HG02623 (cell line): Measurements from ENCODE around the gene MAP7D2.
A peak's percentile ranks its signal among the peaks of the same experiment; 100 is the strongest.

Experiments
- ATAC-seq: cut with Tn5 transposase; IDR thresholded peaks from one replicate; pipeline ENCODE4 v1.9.1; 2021; ENCODE audit warnings: moderate library complexity; ENCODE audit not compliant: unreplicated experiment

Gene MAP7D2

DNA sequence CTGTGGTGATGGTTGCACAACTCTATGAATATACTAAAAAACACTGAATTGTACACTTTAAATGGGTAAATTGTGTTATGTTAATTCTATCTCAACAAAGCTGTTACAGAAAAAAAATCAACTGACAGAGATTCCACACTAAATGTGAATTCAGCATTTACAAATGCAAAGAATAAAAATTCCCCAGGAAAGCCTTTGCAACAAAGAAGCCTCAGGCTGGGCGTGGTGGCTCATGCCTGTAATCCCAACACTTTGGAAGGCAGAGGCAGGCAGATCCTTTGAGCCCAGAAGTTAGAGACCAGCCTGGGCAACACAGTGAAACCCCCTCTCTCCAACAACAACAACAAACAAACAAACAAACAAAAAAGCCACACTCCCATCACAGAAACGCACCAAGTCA is 134.8 kb downstream of the MAP7D2 start:
- no peak for ATAC-seq

DNA sequence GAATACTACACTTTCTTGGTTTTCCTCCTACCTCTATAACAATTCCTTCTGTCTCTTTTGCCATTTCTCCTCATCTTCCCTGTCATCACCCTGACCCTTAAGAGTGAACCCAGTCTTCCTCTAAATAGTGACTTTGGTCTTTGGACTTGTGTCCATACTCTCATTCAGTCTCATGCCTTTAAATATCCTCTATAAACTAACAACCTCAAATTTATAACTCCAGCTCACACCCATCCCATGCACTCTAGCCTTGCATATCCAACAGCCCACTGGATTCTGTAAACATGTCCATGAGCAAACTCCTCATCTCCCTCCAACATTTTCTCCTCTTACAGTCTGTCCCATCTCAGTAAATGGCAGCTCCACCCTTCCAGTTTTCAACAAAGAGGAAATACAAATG is 140.9 kb downstream of the MAP7D2 start:
- ATAC-seq: no peak

- ATAC-seq: no peak
Observed at GRCh38 chrX:19972984-19973383, 143.7 kb downstream of the MAP7D2 start.

GRCh38 chrX:19968276-19968675 is 148.4 kb downstream of the MAP7D2 start:
- no peak for ATAC-seq

GRCh38 chrX:19966056-19966455 is 150.7 kb downstream of the MAP7D2 start:
- ATAC-seq: no peak

- ATAC-seq: peak; percentile 45
Observed at GRCh38 chrX:19964017-19964710, 152.5 kb downstream of the MAP7D2 start.

- no peak for ATAC-seq
Observed at GRCh38 chrX:19960913-19961312, 155.8 kb downstream of the MAP7D2 start.

DNA sequence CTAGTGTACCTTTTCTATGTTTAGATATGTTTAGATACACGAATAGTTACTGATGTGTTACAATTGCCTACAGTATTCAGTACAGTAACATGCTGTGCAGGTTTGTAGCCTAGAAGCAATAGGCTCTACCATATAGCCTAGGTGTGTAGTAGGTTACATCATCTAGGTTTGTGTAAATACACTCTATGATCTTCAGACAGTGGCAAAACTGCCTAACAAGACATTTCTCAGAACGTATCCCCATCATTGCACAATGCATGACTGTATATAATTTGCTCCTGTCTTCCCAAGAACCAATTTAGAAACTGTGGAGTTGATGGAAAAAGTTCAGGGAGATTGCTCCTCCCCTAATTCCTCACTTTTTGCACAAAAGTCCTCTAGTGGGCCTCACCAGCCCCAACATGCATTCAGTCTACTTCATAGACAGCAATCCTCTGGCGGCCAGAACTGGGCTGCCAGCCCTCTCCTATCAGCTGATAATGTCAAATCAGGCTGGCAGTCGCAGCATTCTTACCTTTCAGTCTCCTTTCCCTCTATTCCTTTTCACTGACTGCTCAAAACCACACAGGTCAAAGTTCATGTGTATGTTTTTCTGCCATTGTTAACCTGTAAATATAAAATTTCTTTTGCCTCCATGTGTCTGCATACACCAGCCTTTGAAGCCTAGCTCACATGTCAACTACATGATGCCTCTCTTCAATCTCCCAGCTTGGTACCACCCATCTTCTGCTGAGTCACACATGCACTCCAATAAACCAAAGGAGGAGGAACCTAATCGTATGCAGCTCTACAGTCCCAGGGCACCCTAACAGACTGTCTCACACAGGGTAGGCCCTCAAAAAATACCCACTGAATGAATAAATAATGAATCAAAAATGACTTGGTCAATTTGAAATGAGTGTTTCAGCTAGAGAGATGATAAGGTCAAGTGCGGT is 157.9 kb downstream of the MAP7D2 start:
- ATAC-seq: no peak

- ATAC-seq: no peak
Observed at GRCh38 chrX:19956923-19957322, 159.8 kb downstream of the MAP7D2 start.
